Measurements from ENCODE around the gene SAFB2. TPM values are rescaled to one million over a fixed set of nuclear protein-coding genes. Genes with fewer than 3 reads are reported as not detected.
A peak's percentile ranks its signal among the peaks of the same experiment; 100 is the strongest.

SAFB2 gene
- total RNA-seq = 100 to 1,000 TPM; 126 to 159 TPM

DNA sequence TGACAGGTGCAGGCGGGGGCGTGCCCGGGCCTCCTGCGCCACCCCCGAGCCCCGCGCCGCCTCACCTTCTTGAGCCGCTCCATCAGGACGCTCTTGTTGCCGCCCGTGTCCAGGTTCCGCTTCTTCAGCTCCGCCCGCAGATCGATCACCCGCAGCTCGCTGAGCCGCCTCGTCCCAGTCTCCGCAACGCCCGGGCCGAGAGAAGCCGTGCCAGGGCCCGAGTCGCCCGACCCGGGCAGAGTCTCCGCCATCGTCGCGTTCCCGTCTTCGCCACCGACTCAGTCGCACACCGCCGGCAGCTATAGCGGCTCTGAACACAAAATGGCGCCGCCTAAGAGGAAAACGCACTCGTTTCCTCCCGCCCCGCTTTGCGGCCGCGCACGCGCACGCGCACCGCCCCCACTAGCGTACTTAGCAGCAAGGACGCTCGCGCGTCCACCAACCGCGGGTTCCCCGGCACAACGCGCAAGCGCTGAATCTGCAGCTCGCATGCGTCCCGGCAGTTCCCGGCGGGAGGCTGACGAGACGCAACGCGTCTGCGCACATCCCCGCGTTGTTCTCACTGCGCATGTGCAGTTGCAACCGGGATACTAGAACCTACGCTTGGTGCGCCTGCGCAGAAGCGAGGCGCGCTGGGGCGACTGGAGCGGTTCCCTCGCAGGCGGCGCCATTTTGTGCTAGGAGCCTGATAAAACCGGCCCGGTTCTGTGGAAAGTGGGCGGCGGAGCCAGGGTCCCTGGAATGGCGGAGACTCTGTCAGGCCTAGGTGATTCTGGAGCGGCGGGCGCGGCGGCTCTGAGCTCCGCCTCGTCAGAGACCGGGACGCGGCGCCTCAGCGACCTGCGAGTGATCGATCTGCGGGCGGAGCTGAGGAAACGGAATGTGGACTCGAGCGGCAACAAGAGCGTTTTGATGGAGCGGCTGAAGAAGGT is at the start of gene SAFB2, which contains the start of gene SAFB:
Gene SAFB2 (minus strand): TSS at position 312 of the 932 bp plus-strand sequence. CDS start 61 bp downstream, at position 251.
Gene SAFB (plus strand): TSS at position 619 of the 932 bp plus-strand sequence. CDS start 123 bp downstream, at position 742.
- Mint-ChIP-seq H3K4me1 (peaks cover 46% of the 10 kb centered on the region), H3K27ac (peak within 1 kb of the TSS; percentile 100), H3K9me3 (no peaks in the 10 kb centered on the region), H3K27me3 (no peaks in the 10 kb centered on the region), H3K36me3 (ENCODE audit: low read depth) (peaks cover 98% of the 10 kb centered on the region), H3K4me3 (peak within 1 kb of the TSS; percentile 99)
- ATAC-seq (replicated peaks) = peak; percentile 91

DNA sequence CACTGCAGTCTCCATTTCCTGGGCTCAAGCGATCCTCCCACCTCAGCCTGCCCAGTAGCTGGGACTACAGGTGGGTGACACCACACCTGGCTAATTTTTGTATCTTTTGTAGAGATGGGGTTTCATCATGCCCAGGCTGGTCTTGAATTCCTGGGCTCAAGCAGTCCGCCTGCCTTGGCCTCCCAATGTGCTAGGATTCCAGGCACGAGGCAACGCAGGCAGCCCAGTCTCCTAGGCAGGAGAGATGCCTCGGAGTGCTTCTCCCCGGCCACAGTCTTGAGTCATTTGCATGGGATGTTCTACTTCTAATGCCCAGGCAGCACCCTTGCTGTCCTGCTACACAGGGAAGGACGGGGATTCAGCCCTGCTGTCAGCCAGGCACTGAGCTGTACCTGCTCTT is 49.0 kb upstream of the SAFB2 start:
- H3K36me3 Mint-ChIP-seq (ENCODE audit: low read depth) = peaks cover 45% of the 10 kb centered on the region
- no peaks in the 10 kb centered on the region for H3K9me3 Mint-ChIP-seq
- no peak for ATAC-seq (replicated peaks)
- H3K27me3 Mint-ChIP-seq = no peaks in the 10 kb centered on the region
- no peak overlapping the region for H3K27ac Mint-ChIP-seq
- no peak overlapping the region for H3K4me3 Mint-ChIP-seq
- no peaks in the 10 kb centered on the region for H3K4me1 Mint-ChIP-seq

DNA sequence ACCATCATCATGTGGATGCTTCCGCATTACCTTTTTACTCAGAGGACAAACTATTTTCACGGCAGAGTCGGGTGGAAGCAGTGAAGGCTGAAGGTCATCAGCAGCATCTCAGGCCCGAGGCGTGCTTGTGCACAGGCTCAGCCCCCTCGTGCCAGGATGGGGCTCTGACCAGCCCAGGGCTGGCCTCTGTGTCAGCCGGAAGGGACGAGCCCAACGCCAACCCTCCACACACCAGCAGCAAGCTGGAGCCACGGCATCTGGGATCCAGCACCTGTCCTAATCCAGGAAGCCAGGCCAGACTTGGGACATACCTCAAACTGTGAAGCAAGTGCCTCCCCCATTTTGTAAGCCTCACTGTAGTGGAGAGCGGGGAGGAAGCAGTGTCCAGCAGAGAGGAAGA is 46.6 kb upstream of the SAFB2 start:
- Mint-ChIP-seq H3K36me3 (ENCODE audit: low read depth) (peaks cover 68% of the 10 kb centered on the region), H3K4me3 (no peak overlapping the region), H3K4me1 (peaks cover 7% of the 10 kb centered on the region), H3K9me3 (no peaks in the 10 kb centered on the region), H3K27me3 (no peaks in the 10 kb centered on the region), H3K27ac (no peak overlapping the region)
- ATAC-seq (replicated peaks) = no peak

DNA sequence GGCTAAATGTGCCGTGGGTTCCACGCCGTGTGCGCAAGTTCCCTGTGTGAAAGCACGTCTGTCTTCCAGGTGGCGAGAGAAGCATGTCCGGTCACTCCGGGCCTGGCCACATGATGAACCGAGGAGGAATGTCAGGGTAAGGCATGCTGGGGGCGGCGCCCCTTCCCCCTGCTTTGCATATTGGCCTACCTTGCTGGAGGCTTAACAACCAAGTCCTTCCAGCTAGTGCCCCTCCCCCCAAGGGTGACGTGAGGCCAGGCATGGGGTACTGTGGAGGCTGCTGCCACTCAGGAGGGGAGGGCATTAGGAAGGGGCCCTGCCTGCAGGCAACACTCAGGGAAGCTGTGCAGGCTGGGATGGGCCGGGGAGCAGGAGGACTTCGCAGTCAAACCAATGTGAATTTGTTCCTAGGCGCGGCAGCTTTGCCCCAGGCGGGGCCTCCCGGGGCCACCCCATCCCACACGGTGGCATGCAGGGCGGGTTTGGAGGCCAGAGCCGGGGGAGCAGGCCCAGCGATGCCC is 45.2 kb upstream of the SAFB2 start:
- no peak for ATAC-seq (replicated peaks)
- peaks cover 7% of the 10 kb centered on the region for H3K4me1 Mint-ChIP-seq
- H3K9me3 Mint-ChIP-seq = no peaks in the 10 kb centered on the region
- no peaks in the 10 kb centered on the region for H3K27me3 Mint-ChIP-seq
- H3K4me3 Mint-ChIP-seq = no peak overlapping the region
- H3K36me3 Mint-ChIP-seq (ENCODE audit: low read depth) = peaks cover 82% of the 10 kb centered on the region
- H3K27ac Mint-ChIP-seq = no peak overlapping the region

DNA sequence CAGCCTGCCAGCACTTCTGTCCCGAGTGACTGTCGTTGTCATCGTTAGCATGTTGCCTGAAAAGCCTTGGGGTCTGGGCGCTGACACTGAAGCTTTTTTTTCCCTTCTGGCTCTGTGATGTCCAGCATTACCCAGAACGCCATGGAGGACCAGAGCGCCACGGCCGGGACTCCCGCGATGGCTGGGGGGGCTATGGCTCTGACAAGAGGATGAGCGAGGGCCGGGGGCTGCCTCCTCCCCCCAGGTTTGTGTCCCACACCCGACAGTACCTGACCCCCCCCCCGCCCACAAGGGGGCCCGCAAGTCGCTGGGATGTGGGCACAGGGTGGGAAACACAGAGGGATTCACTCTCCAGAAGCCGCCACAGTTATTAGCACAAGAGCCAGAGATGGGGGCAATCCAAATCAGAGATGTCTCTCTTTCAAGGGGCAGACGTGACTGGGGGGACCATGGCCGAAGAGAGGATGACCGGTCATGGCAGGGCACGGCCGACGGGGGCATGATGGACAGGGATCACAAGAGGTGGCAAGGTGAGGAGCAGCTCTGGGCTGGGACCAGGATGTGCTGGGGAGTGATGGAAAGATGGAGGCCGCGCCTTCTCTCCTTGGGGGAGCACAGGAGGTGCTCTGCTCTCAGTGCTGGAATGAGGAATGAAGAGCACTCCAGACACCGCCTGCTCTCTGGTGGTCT is 44.5 kb upstream of the SAFB2 start:
- H3K4me1 Mint-ChIP-seq = peaks cover 7% of the 10 kb centered on the region
- no peak overlapping the region for H3K4me3 Mint-ChIP-seq
- no peaks in the 10 kb centered on the region for H3K27me3 Mint-ChIP-seq
- no peak overlapping the region for H3K27ac Mint-ChIP-seq
- no peaks in the 10 kb centered on the region for H3K9me3 Mint-ChIP-seq
- H3K36me3 Mint-ChIP-seq (ENCODE audit: low read depth) = peaks cover 90% of the 10 kb centered on the region
- ATAC-seq (replicated peaks) = no peak

DNA sequence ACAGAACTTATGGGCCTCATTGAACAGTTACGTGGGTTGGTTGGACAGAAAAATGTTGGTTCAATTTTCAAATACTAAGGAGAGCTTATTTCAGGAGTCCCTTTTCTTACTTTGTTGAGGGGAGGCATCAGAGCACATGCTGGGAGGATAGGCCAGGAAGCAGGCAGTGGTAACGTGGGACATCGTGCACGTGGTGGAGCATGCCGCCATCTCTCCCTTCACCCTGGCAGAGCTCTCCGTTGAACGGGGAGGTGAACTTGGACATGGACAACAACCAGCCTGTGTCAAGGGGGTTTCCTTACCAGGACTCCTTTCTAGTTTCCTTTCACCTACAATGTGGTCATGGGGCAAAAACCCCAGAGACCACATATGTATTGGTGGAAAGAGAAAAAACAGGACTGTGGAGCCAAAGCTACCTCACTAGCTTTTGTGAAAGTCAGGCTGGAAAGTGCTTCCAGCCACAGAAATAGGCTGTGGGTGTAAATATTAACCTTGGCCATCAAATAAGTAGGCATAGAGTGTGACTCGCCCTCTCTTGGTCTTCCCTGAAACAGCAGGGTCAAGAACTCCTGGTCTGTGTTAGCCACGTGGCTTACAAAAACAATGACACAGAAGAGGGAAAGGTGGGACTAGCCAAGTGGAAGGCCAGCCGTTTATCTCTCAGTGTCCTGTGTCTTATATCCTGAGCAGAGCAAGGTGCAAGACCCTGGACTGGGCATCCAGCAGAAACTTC is 43.4 kb upstream of the SAFB2 start:
- Mint-ChIP-seq H3K4me3 (no peak overlapping the region), H3K36me3 (ENCODE audit: low read depth) (peaks cover 97% of the 10 kb centered on the region), H3K27ac (peak overlapping the region; percentile 60), H3K9me3 (no peaks in the 10 kb centered on the region), H3K4me1 (peaks cover 7% of the 10 kb centered on the region), H3K27me3 (no peaks in the 10 kb centered on the region)
- ATAC-seq (replicated peaks) = peak; percentile 72

DNA sequence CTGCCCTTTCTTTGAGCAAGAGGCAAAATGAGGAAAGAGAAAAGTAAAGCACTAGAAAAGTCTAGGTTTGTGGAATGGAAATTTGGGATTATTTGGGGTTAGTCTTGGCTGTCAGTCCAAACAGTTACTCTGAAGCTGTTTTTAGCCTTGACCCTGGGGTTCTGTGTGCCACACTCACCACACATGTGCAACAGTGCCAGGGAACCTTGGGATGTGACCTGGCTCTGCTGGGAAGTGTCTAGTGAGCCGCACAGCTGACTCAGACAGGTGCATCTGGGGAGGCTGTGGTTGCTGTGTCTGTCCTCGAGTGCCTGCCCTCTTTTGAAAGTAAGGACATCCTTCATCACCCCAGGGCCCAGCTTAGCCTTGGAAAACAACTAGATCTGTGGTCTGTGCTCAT is 41.9 kb upstream of the SAFB2 start:
- H3K27ac Mint-ChIP-seq = no peak overlapping the region
- no peak for ATAC-seq (replicated peaks)
- H3K4me1 Mint-ChIP-seq = peaks cover 7% of the 10 kb centered on the region
- H3K36me3 Mint-ChIP-seq (ENCODE audit: low read depth) = peaks cover 100% of the 10 kb centered on the region
- H3K4me3 Mint-ChIP-seq = no peak overlapping the region
- H3K27me3 Mint-ChIP-seq = no peaks in the 10 kb centered on the region
- H3K9me3 Mint-ChIP-seq = no peaks in the 10 kb centered on the region

DNA sequence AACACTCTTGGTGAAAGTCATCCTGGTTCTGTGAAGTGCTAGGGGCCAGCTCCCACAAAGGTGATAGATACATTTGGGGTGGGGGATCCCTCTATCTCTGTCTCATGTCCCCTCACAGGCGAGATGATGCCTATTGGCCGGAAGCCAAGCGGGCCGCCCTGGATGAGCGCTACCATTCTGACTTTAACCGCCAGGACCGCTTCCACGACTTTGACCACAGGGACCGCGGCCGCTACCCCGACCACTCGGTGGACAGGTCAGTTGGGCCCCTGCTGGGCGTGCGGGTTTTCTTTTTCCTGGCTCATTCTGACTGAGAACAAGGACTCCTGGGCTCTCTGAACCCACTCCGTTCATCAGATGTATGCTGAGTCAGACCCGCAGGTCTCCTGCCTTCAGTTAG is 41.3 kb upstream of the SAFB2 start:
- H3K4me3 Mint-ChIP-seq = no peak overlapping the region
- peaks cover 7% of the 10 kb centered on the region for H3K4me1 Mint-ChIP-seq
- no peak for ATAC-seq (replicated peaks)
- H3K9me3 Mint-ChIP-seq = no peaks in the 10 kb centered on the region
- H3K36me3 Mint-ChIP-seq (ENCODE audit: low read depth) = peaks cover 100% of the 10 kb centered on the region
- H3K27me3 Mint-ChIP-seq = no peaks in the 10 kb centered on the region
- H3K27ac Mint-ChIP-seq = no peak overlapping the region

DNA sequence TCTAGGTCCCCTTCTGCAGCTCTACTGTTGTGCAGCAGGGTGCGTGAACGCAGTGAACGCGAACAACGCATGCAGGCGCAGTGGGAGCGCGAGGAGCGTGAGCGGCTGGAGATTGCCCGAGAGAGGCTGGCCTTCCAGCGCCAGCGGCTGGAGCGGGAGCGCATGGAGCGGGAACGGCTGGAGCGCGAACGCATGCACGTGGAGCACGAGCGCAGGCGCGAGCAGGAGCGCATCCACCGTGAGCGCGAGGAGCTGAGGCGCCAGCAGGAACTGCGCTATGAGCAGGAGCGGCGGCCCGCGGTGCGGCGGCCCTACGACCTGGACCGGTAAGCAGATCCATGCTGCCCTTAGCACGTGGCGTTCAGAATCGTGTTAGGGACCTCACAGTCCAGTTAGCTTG is 38.9 kb upstream of the SAFB2 start:
- no peak overlapping the region for H3K4me3 Mint-ChIP-seq
- H3K9me3 Mint-ChIP-seq = no peaks in the 10 kb centered on the region
- no peak for ATAC-seq (replicated peaks)
- no peaks in the 10 kb centered on the region for H3K27me3 Mint-ChIP-seq
- H3K36me3 Mint-ChIP-seq (ENCODE audit: low read depth) = peaks cover 100% of the 10 kb centered on the region
- H3K4me1 Mint-ChIP-seq = peaks cover 7% of the 10 kb centered on the region
- H3K27ac Mint-ChIP-seq = no peak overlapping the region

DNA sequence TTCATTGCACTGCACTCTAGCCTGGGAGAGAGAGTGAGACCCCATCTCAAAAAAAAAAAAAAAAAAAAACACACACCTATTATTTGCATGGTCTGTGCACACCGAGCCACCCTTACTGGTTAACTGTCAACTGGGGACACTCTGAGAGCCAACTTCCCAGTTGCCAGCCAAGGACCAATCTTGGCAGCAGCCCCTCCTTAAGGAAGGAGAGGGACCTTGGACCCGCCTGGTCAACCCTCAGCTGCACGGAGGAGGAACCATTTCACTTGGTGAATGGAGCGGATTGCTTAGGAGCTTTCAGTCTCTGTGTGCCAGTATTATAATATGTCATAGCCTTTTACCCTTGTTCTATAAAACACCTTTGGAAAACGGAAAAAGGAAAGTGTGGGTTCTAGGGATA is 32.8 kb upstream of the SAFB2 start:
- Mint-ChIP-seq H3K27ac (no peak overlapping the region), H3K4me3 (no peak overlapping the region), H3K27me3 (no peaks in the 10 kb centered on the region), H3K36me3 (ENCODE audit: low read depth) (peaks cover 100% of the 10 kb centered on the region), H3K4me1 (no peaks in the 10 kb centered on the region), H3K9me3 (no peaks in the 10 kb centered on the region)
- no peak for ATAC-seq (replicated peaks)

DNA sequence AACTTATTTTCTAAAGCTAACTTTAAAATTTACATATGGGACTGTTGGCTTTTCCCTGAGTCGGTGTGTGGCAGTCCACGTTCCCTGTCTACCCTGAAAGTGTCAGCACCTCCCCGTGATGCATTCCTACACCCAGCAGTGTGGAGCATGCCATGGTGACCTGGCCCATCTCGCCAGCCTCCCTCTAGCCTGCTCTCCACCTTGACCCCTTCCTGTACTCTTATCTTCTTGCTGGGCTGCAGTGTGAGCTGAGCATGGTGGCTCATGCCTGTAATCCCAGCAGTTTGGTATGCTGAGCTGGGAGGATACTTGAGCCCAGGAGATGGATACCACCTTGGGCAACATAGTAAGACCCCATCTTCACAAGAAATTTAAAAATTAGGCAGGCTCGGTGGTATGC is 32.4 kb upstream of the SAFB2 start:
- H3K36me3 Mint-ChIP-seq (ENCODE audit: low read depth) = peaks cover 100% of the 10 kb centered on the region
- no peaks in the 10 kb centered on the region for H3K27me3 Mint-ChIP-seq
- no peaks in the 10 kb centered on the region for H3K4me1 Mint-ChIP-seq
- H3K27ac Mint-ChIP-seq = no peak overlapping the region
- H3K9me3 Mint-ChIP-seq = no peaks in the 10 kb centered on the region
- ATAC-seq (replicated peaks) = no peak
- H3K4me3 Mint-ChIP-seq = no peak overlapping the region

DNA sequence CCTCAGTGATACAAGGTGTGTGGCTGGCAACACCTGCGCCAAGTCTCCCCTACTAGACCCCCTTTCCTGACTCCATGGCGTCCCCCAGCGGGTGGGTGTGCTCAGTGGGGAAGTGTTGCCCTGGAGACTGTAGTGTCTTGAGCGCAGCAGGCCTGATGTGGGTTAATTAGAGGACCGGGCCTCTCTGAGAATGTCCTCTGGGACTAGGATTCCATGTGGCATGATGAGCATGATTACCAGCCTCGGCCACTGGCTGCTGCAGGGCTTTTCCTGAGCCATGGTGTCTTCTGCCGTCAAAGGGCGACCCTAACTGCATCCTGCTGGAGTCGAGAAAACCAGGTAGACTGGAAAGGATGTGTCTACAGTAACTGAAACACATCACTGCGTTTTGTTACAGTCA is 29.7 kb upstream of the SAFB2 start:
- no peak for ATAC-seq (replicated peaks)
- peaks cover 96% of the 10 kb centered on the region for H3K36me3 Mint-ChIP-seq (ENCODE audit: low read depth)
- H3K9me3 Mint-ChIP-seq = no peaks in the 10 kb centered on the region
- H3K4me1 Mint-ChIP-seq = no peaks in the 10 kb centered on the region
- H3K27me3 Mint-ChIP-seq = no peaks in the 10 kb centered on the region
- H3K4me3 Mint-ChIP-seq = no peak overlapping the region
- H3K27ac Mint-ChIP-seq = no peak overlapping the region

DNA sequence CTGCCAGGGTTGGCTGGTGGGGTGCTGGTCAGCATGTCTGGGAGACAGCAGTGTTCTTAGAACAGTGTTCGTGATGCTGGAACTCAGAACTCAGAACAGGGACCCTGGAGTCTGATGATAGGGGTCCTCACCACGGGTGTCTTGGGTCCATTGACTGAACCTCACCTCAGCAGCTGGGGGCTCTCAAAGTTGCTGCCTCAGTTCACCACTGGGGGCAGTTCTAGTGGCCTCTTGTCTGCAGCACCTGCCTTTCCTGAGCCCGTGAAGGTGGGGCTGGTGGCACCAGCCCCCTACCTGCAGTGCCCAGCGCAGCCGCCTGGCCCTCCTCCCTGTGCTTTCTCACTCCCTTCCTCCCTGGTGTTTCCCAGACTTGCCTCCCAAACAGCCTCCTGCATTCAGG is 28.8 kb upstream of the SAFB2 start:
- ATAC-seq (replicated peaks) = no peak
- H3K36me3 Mint-ChIP-seq (ENCODE audit: low read depth) = peaks cover 96% of the 10 kb centered on the region
- H3K4me3 Mint-ChIP-seq = no peak overlapping the region
- no peaks in the 10 kb centered on the region for H3K9me3 Mint-ChIP-seq
- H3K4me1 Mint-ChIP-seq = no peaks in the 10 kb centered on the region
- H3K27ac Mint-ChIP-seq = no peak overlapping the region
- H3K27me3 Mint-ChIP-seq = no peaks in the 10 kb centered on the region

DNA sequence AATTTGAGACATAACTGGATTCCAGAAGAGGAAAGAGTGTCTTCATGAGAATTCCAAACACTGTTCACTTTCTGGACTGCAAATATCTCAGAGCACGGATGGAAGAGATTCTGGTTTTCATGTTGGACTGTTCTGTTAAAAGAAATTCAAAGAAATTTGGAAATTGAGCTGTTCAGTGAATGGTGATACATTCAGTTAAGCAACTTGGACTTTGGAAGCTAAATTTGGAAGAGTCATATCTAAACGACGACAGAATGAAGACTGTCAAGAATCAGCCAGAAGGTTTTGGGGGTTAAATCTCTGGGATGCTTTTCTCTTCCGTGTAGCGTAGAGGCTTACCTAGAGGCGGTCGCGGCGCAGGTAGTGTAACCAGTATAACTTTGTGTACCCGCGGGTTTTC is 25.9 kb upstream of the SAFB2 start:
- no peaks in the 10 kb centered on the region for H3K27me3 Mint-ChIP-seq
- no peaks in the 10 kb centered on the region for H3K9me3 Mint-ChIP-seq
- peak overlapping the region; percentile 26 for H3K27ac Mint-ChIP-seq
- no peak for ATAC-seq (replicated peaks)
- H3K4me1 Mint-ChIP-seq = peaks cover 4% of the 10 kb centered on the region
- H3K36me3 Mint-ChIP-seq (ENCODE audit: low read depth) = peaks cover 96% of the 10 kb centered on the region
- H3K4me3 Mint-ChIP-seq = no peak overlapping the region

Measured in activated T-helper 17 cell treated with anti-CD3 and anti-CD28 coated beads, Interleukin-2, amount 50 U/mL, for 72 hours (primary cell).